Measurements from ENCODE around the gene LCLAT1.

LCLAT1 gene

DNA sequence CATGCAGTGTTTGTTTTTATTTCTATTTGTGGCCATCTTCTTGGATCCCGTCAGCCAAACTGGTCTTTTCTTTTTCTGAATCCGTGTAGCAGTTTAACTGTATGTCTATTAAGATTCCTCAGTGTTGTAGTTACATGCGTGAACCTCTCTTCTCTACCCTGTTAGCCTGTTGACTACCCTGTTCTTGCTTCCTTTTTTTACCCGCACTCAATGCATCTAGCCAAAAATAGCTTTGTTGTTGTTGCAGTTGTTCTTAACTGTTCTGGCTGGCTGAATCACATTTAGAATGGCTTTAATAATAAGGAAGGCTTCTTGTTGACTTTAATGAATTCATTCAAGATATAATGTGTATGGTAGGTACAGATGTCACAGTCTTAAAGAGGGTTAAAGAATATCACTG, 137.1 kb downstream of the LCLAT1 start:
- Histone ChIP-seq H3K27ac (ENCODE audit: low read depth, low read length) (peak overlapping the region; percentile 35; the same call in 1 of the 2 replicates), H3K4me2 (ENCODE audit: low read length) (peak overlapping the region; percentile 76)
- no peak for TF ChIP-seq EZH2phosphoT487 (IDR thresholded peaks at IDR 0.05; ENCODE audit: borderline replicate concordance, low read length)
- TF ChIP-seq, protein P1, sequence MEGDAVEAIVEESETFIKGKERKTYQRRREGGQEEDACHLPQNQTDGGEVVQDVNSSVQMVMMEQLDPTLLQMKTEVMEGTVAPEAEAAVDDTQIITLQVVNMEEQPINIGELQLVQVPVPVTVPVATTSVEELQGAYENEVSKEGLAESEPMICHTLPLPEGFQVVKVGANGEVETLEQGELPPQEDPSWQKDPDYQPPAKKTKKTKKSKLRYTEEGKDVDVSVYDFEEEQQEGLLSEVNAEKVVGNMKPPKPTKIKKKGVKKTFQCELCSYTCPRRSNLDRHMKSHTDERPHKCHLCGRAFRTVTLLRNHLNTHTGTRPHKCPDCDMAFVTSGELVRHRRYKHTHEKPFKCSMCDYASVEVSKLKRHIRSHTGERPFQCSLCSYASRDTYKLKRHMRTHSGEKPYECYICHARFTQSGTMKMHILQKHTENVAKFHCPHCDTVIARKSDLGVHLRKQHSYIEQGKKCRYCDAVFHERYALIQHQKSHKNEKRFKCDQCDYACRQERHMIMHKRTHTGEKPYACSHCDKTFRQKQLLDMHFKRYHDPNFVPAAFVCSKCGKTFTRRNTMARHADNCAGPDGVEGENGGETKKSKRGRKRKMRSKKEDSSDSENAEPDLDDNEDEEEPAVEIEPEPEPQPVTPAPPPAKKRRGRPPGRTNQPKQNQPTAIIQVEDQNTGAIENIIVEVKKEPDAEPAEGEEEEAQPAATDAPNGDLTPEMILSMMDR (IDR thresholded peaks at IDR 0.05; ENCODE audit: low read depth, low read length, poor library complexity, severe bottlenecking), result no peak

DNA sequence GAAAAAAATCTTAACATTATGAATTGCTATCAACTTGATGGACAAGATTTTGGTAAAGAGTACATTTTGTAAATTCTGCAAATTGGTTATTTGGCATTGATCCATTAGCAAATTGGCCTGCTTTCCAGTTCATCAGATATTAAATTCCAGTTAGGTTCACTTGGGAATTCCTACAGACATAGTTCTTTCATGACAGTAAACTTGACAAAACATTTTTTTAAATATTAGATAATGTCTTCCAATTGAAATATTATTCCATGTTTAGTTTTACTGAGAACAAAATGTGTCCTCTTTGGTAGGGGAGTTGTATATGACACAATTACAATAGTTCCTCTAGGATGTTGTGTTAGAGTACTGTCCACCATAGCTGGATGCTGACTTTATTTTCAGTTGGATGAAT, 141.9 kb downstream of the LCLAT1 start:
- TF ChIP-seq, protein P1 (IDR thresholded peaks at IDR 0.05; ENCODE audit: low read depth, low read length, poor library complexity, severe bottlenecking), result no peak
- no peak for TF ChIP-seq EZH2phosphoT487 (IDR thresholded peaks at IDR 0.05; ENCODE audit: borderline replicate concordance, low read length)
- Histone ChIP-seq H4K20me1 (ENCODE audit: control insufficient read depth, insufficient read depth, low read depth, low read length) (no peaks in the 10 kb centered on the region), H3K9me2 (replicated peaks; ENCODE audit: control insufficient read depth, low read length) (no peaks in the 10 kb centered on the region), H3K36me3 (ENCODE audit: control insufficient read depth, low read length) (peaks cover 3% of the 10 kb centered on the region), H3K4me2 (ENCODE audit: low read length) (no peak overlapping the region), H3K27ac (ENCODE audit: low read depth, low read length) (no peak overlapping the region), H3F3A (ENCODE audit: control insufficient read depth, insufficient read depth) (no peaks in the 10 kb centered on the region), H3K27me3 (ENCODE audit: control insufficient read depth, low read length) (no peaks in the 10 kb centered on the region), H3K4me1 (ENCODE audit: control insufficient read depth, low read length) (peaks cover 12% of the 10 kb centered on the region), H3K9me3 (ENCODE audit: control insufficient read depth, insufficient read depth, low read length) (no peaks in the 10 kb centered on the region), H3K4me3 (ENCODE audit: low read length) (no peak overlapping the region), H3K79me2 (ENCODE audit: control insufficient read depth, low read length) (no peaks in the 10 kb centered on the region)

More for the DNA sequence above, 137.1 kb downstream of the LCLAT1 start:
- peaks cover 35% of the 10 kb centered on the region for H3K4me1 ChIP-seq (ENCODE audit: control insufficient read depth, low read length)
- H3K4me3 ChIP-seq (ENCODE audit: low read length), result peak overlapping the region; percentile 47
- no peaks in the 10 kb centered on the region for H3K9me2 ChIP-seq (replicated peaks; ENCODE audit: control insufficient read depth, low read length)
- H3K27me3 ChIP-seq (ENCODE audit: control insufficient read depth, low read length), result no peaks in the 10 kb centered on the region
- peaks cover 3% of the 10 kb centered on the region for H3K36me3 ChIP-seq (ENCODE audit: control insufficient read depth, low read length)
- H3K9me3 ChIP-seq (ENCODE audit: control insufficient read depth, insufficient read depth, low read length), result no peaks in the 10 kb centered on the region
- H3K79me2 ChIP-seq (ENCODE audit: control insufficient read depth, low read length), result no peaks in the 10 kb centered on the region
- no peaks in the 10 kb centered on the region for H4K20me1 ChIP-seq (ENCODE audit: control insufficient read depth, insufficient read depth, low read depth, low read length)
- no peaks in the 10 kb centered on the region for H3F3A ChIP-seq (ENCODE audit: control insufficient read depth, insufficient read depth)

DNA sequence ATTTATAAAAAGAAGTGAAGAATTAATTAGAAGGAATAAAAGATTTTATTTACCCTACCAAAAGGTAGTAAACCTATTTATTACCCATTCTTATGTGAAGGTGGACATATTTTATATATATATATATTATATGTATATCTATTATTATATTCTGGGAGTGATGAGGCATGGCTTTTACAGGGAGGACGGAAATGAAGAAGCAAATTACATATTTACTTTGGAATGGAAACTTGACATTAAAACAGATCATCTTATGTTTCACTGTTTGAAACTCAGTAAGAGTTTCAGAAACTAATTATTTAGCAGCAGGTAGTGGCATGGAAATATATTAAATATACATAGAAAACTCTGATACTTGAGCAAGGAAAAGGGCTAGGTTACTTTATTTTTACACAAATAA, 143.4 kb downstream of the LCLAT1 start:
- no peak overlapping the region for H3K4me3 ChIP-seq (ENCODE audit: low read length)
- no peaks in the 10 kb centered on the region for H3K4me1 ChIP-seq (ENCODE audit: control insufficient read depth, low read length)
- TF ChIP-seq EZH2phosphoT487 (IDR thresholded peaks at IDR 0.05; ENCODE audit: borderline replicate concordance, low read length), result no peak
- TF ChIP-seq, protein P1 (IDR thresholded peaks at IDR 0.05; ENCODE audit: low read depth, low read length, poor library complexity, severe bottlenecking), result no peak
- no peaks in the 10 kb centered on the region for H3K27me3 ChIP-seq (ENCODE audit: control insufficient read depth, low read length)
- no peaks in the 10 kb centered on the region for H4K20me1 ChIP-seq (ENCODE audit: control insufficient read depth, insufficient read depth, low read depth, low read length)
- H3K4me2 ChIP-seq (ENCODE audit: low read length), result no peak overlapping the region
- H3F3A ChIP-seq (ENCODE audit: control insufficient read depth, insufficient read depth), result no peaks in the 10 kb centered on the region
- no peaks in the 10 kb centered on the region for H3K9me2 ChIP-seq (replicated peaks; ENCODE audit: control insufficient read depth, low read length)
- no peaks in the 10 kb centered on the region for H3K9me3 ChIP-seq (ENCODE audit: control insufficient read depth, insufficient read depth, low read length)
- H3K36me3 ChIP-seq (ENCODE audit: control insufficient read depth, low read length), result no peaks in the 10 kb centered on the region
- H3K27ac ChIP-seq (ENCODE audit: low read depth, low read length), result no peak overlapping the region
- H3K79me2 ChIP-seq (ENCODE audit: control insufficient read depth, low read length), result no peaks in the 10 kb centered on the region

Data from DOHH2 (cell line).